GM18526 (cell line): Measurements from ENCODE around the gene ZC3H8.

Experiments used
- POLR2A ChIP-seq: IDR thresholded peaks from 3 replicates; pipeline ENCODE4 v1.6.1; 2011; ENCODE audit not compliant: insufficient read length; ENCODE audit errors: extremely low read depth

ZC3H8 gene

DNA sequence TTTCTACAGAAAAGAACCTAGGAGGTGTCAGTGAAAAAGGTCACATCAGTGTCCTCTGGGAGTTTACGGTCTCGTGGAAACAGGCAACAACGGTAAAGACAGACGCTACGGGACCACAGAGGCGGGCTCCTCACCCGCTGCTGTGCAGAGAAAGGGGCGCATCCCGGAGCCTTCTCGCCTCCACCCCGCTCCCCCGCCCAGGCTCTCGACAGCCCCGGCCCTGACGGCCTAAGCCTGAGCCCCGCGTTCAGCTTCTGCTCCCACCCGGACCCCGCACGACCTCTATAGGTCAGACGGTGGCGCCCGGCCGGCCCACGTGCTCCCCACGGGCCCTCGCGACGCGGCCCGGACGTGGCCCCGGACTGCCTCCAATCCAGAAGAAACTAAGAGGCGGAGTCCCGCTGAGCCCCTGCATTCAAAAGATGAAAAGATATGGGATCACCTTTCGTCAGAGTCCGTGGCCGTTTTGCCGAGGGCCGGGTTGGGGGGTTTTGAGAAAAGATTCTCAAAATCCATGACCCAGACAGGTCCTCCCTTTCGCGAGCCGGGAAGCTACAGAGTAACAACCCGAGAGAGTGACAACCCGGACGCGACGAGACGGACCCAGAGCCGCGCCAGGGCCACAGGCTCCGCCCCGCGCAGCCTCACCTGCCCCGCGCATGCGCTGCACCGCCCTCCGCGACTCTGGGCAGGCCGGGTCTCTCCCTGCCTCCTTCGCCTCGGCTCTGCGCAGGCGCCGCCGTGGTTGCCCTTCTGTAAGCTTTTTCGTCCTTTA is at the start of gene ZC3H8:
ZC3H8 (minus strand) TSS at position 577 of the 775 bp plus-strand sequence; CDS start at position 516, 61 bp downstream.
- TF ChIP-seq POLR2A, result peak; percentile 92

- TF ChIP-seq POLR2A, result no peak
Measured at GRCh38 chr2:112304298-112304941, 49.6 kb upstream of the ZC3H8 start.

DNA sequence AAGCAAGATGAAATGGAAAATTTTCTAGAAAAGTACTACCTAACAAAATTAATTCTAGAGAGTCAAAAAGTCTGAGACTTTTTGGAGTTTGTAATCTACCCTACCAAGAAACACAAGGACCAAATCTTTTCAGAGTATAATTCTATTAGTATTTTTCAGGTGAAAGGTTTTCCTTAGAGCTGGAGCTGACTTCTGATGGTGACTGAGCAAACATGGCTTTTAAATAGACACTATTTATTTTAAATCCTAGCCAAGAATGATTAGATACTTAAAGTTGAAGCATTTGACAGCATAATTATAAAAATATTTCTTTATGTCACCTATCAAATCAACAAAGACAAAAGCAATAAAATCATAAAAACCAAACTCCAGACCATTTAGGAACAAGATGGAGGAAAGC is 47.1 kb upstream of the ZC3H8 start:
- TF ChIP-seq POLR2A, result no peak

GRCh38 chr2:112301171-112301584 is 46.3 kb upstream of the ZC3H8 start:
- no peak for TF ChIP-seq POLR2A

DNA sequence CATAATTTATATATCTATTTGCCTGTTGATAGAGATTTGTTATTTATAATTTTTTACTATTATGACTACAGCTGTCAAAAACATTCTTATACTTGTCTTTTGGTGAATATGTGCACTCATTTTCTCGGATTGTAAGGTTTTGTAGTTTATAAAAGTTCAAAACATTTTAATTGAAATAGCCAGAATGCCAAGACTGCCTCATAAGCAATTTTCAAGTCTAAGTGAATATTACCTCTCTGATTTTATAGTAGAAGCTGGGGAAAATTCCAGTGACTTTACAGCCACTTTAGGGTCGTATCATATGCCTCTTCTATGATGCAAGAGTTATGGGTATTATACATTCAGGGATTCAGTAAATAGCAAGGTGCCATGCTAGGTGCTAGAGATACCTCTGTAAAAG is 41.6 kb upstream of the ZC3H8 start:
- TF ChIP-seq POLR2A, result no peak

GRCh38 chr2:112295407-112296078 is 40.7 kb upstream of the ZC3H8 start:
- TF ChIP-seq POLR2A, result no peak

- TF ChIP-seq POLR2A, result no peak
Measured at GRCh38 chr2:112293636-112294401, 39.0 kb upstream of the ZC3H8 start.

GRCh38 chr2:112290648-112291047 is 35.8 kb upstream of the ZC3H8 start:
- no peak for TF ChIP-seq POLR2A

DNA sequence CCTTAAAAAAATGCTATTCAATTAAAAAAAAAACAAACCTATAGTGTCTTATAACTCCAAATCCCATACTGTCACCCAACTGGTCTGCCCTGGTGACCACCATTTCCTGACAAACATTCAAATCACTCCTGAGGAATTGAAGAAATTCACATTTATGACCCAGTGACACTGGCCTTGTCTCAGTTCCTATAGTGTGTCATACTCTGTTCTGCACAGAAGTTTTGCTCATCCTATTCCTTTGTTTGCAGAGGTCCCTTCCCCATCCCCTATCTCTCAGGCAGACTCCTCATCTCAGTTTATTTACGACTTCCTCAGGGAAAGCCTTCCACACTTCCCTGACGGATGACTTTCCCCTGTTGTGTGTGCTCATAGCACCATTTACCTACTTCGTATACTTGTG is 35.2 kb upstream of the ZC3H8 start:
- no peak for TF ChIP-seq POLR2A

- TF ChIP-seq POLR2A, result no peak
Measured at GRCh38 chr2:112277596-112278220, 22.9 kb upstream of the ZC3H8 start.

GRCh38 chr2:112276954-112277353 is 22.1 kb upstream of the ZC3H8 start:
- no peak for TF ChIP-seq POLR2A

DNA sequence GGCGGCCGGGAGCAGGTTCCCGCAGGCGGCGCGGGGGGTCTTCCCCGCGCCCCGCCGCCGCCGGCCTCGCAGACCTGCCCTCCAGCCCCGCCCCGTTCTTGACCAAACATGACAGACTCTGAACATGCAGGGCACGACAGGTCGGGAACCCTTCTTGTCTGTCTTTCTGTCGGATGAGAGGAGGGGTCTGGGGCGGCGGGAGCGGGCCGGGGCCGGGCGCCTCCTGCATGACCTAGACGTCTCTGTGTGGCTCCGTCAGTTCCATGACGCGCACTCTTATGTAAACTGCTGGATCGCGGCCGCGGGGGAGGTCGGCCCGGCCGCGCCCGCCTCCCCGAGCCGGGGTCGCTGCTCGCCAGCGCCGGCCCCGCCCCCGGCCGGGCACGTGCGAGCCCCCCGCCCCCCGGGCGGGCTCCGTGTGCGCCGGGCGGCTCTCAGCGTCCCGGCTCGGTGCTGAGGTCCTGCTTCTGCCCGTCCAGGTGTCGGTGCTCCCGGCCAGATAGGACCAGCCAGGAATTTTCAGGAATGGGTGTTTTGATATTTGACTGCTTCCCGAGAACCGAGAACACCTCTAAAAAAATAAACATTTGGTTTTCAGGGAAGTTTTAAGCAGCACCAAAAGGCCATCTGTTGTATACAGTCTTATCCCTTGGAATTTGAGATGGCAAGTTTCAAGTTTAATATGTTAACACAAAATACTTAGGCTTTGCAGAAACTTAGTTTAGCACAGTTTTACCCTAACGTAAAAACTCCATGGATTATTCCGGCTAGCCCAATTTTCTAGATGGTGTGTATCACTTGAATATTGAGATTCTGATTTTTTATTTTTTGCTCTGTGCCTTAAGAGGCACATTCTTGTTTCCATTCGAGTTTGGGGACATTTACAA is 21.3 kb upstream of the ZC3H8 start:
- TF ChIP-seq POLR2A, result no peak

GRCh38 chr2:112275311-112275886 is 20.6 kb upstream of the ZC3H8 start, which contains the start of gene ZC3H6:
Gene ZC3H6, plus strand, starts transcription at chr2:112275597. Its CDS starts 398 bp downstream, at chr2:112275995.
- TF ChIP-seq POLR2A, result peak; percentile 97
